Adrenal gland (tissue), 12 donors: ENCODE data around the gene ENTPD5. TPM values are rescaled to one million over a fixed set of nuclear protein-coding genes. Genes with fewer than 3 reads are reported as not detected.

ENCODE experiments used
- DNase-seq, 7 donors: peaks; one replicate each; pipeline ENCODE4 v3.0.0-alpha.2; 2019 to 2020
- H3K27ac ChIP-seq, 5 donors: fragments of 200-600 bp; sonication (generic) in 4 of 5; 1 replicate in 3 of 5; 2 replicates in 2 of 5; pipeline versions ENCODE4 v1.5.1 to v1.8.0; 2016 to 2020; ENCODE audit warnings: mild to moderate bottlenecking in 1 of 5
- H3K27me3 ChIP-seq: fragments of 200-600 bp; 2 replicates; pipeline ENCODE4 v1.8.0; 2021
- H3K36me3 ChIP-seq, 2 donors: fragments of 200-600 bp; replicated peaks in 1 of 2; 1 replicate in 1 of 2; 2 replicates in 1 of 2; pipeline versions ENCODE4 v1.5.1 to v1.8.0; 2018 to 2022
- H3K4me1 ChIP-seq, 2 donors: fragments of 200-600 bp; replicated peaks in 1 of 2; 1 replicate in 1 of 2; 2 replicates in 1 of 2; pipeline versions ENCODE4 v1.5.1 to v1.8.0; 2018 to 2021
- H3K4me3 ChIP-seq, 4 donors: fragments of 200-600 bp; sonication (generic) in 3 of 4; one replicate each; pipeline ENCODE4 v1.5.1; 2016 to 2018
- H3K9me3 ChIP-seq, 3 donors: fragments of 200-600 bp; sonication (generic) in 1 of 3; replicated peaks in 1 of 3; 1 replicate in 2 of 3; 2 replicates in 1 of 3; pipeline versions ENCODE4 v1.5.1 to v1.8.0; 2016 to 2021
- POLR2A ChIP-seq, 2 donors: fragments of 450-650 bp; IDR thresholded peaks; one replicate each; pipeline ENCODE4 v1.6.1; 2017; ENCODE audit warnings: antibody characterized with exemption in 2 of 2, mild to moderate bottlenecking in 2 of 2, moderate library complexity in 1 of 2
- WGBS, 4 donors: extraction: QIAGEN DNeasy Blood & Tissue Kit in 2 of 4; methylation state at CpG; one replicate each; pipeline versions ENCODE4 v1.1.5 to v1.1.7; 2013 to 2017; 5-methylcytosine and 5-hydroxymethylcytosine counted together
- intact Hi-C, 2 donors: fragments of 100-400 bp; cut with DNase I; formaldehyde crosslinking; loops; one replicate each; pipeline versions ENCODE4 v1.14.1 to v1.15.0; 2022 to 2023
- polyA plus RNA-seq, 3 donors: library from polyadenylated mRNA; stranded (reverse); fragments of 200-250 nt in 2 of 3; fragments of 350-450 nt in 1 of 3; fragmentation: Illumina TruSeq in 1 of 3; extraction: RNeasy Lipid Tissue Mini Kit (QIAGEN cat#74804) in 1 of 3; gene quantifications; one replicate each; pipeline ENCODE4 v1.2.3, GENCODE V29; 2013 to 2014
- total RNA-seq, 9 donors: library from RNA; depleted of rRNA in 4 of 9; stranded (reverse); fragments of >200 nt in 4 of 9; fragments of 120-200 nt in 1 of 9; fragmentation: NEBNext Ultra II Directional in 1 of 9; extraction: Animal tissue kit (Norgen Biotek cat#: 25700) in 1 of 9; gene quantifications; one replicate each; pipeline versions ENCODE4 v1.1.0 to v1.2.4, GENCODE V29; 2013 to 2023
- TF ChIP-seq, protein P1 (sequence below), 6 experiments: fragments of 450-650 bp in 4 of 6; fragments of 200-600 bp in 2 of 6; sonication (generic) in 1 of 6; IDR thresholded peaks; 1 replicate in 5 of 6; 2 replicates in 1 of 6; pipeline versions ENCODE4 v1.5.1 to v1.8.0; 2016 to 2021; ENCODE audit warnings: antibody characterized with exemption in 6 of 6, mild to moderate bottlenecking in 2 of 6, moderate library complexity in 1 of 6
- donor health status: healthy with polysubstance abuse.
- donor health status: Bipolar disorder and iron deficiency.
- donor health status: DM: yes; HTN: yes; CAD: no.
- donor health status: DM: no; HTN: no; CAD: no.
- donor health status: DM: no; HTN: no; CAD: no.
- donor health status: DM: yes; HTN: yes; CAD: no.

Gene ENTPD5
- total and polyA plus RNA-seq, 12 donors = 6.5 to 18.5 (median 13.5) TPM

DNA sequence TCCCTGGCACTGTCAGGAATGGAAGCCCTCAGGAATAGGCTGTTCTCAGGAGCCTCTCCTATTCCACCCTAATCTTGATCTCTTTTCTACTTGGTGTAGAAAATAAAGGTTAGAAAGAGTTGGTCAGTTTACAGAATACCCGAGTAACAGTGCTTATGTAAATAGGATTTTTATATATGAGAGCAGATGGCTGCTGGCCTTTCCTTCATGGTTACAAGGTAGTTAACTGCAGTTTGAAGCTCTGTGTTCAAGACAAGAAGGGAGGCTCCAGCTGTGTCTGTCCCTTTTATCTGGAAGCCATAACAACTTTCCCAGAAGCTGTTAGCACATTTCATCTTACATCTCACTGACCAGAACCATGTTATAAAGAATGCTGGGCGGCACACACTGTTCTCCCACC lies 23.2 kb upstream of the ENTPD5 start:
- TF ChIP-seq, protein P1, sequence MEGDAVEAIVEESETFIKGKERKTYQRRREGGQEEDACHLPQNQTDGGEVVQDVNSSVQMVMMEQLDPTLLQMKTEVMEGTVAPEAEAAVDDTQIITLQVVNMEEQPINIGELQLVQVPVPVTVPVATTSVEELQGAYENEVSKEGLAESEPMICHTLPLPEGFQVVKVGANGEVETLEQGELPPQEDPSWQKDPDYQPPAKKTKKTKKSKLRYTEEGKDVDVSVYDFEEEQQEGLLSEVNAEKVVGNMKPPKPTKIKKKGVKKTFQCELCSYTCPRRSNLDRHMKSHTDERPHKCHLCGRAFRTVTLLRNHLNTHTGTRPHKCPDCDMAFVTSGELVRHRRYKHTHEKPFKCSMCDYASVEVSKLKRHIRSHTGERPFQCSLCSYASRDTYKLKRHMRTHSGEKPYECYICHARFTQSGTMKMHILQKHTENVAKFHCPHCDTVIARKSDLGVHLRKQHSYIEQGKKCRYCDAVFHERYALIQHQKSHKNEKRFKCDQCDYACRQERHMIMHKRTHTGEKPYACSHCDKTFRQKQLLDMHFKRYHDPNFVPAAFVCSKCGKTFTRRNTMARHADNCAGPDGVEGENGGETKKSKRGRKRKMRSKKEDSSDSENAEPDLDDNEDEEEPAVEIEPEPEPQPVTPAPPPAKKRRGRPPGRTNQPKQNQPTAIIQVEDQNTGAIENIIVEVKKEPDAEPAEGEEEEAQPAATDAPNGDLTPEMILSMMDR (IDR thresholded peaks at IDR 0.05) = no peak
- no peak for TF ChIP-seq POLR2A (IDR thresholded peaks at IDR 0.05)
- 53 to 79% (median 63%) methylated on average over 2 of the region's 2 CpGs for WGBS, 4 donors
- intact Hi-C loops = no loop called here
- no peaks in the 10 kb centered on the region for H3K36me3 ChIP-seq
- H3K4me3 ChIP-seq = no peak overlapping the region
- H3K27me3 ChIP-seq = no peaks in the 10 kb centered on the region
- H3K27ac ChIP-seq = no peak overlapping the region
- no peak for DNase-seq
- H3K9me3 ChIP-seq = no peaks in the 10 kb centered on the region
- H3K4me1 ChIP-seq = no peaks in the 10 kb centered on the region

GRCh38 chr14:74038020-74038859 lies 19.2 kb upstream of the ENTPD5 start:
- no peak for TF ChIP-seq POLR2A (IDR thresholded peaks at IDR 0.05)
- TF ChIP-seq, protein P1 (IDR thresholded peaks at IDR 0.05) = peak; percentile 50 to 79 (median 59)
- Histone ChIP-seq H3K9me3 (no peaks in the 10 kb centered on the region), H3K27ac (no peak overlapping the region), H3K27me3 (no peaks in the 10 kb centered on the region), H3K4me3 (no peak overlapping the region), H3K36me3 (no peaks in the 10 kb centered on the region), H3K4me1 (no peaks in the 10 kb centered on the region)
- intact Hi-C loops = loop anchor here in 1 of 2 donors (10.0 kb wide), 1 partner anchor 83 kb away; the partner anchor contains the start of genes COQ6 and FAM161B
- no peak for DNase-seq
- 60 to 67% (median 64%) methylated on average over 3 of the region's 3 CpGs for WGBS, 4 donors

- no peak for DNase-seq
- TF ChIP-seq, protein P1 (IDR thresholded peaks at IDR 0.05) = no peak
- no peak for TF ChIP-seq POLR2A (IDR thresholded peaks at IDR 0.05)
- H3K27ac ChIP-seq = no peak overlapping the region
- no peaks in the 10 kb centered on the region for H3K36me3 ChIP-seq
- WGBS, 4 donors = 79 to 93% (median 87%) methylated on average over 4 of the region's 4 CpGs
- H3K9me3 ChIP-seq = no peaks in the 10 kb centered on the region
- no peak overlapping the region for H3K4me3 ChIP-seq
- intact Hi-C loops = loop anchor here in 1 of 2 donors (10.0 kb wide), 1 partner anchor 81 kb away; the partner anchor contains the start of genes COQ6 and FAM161B
- no peaks in the 10 kb centered on the region for H3K27me3 ChIP-seq
- H3K4me1 ChIP-seq = no peaks in the 10 kb centered on the region
These were observed 16.5 kb upstream of the ENTPD5 start for GRCh38 chr14:74035556-74035955.

GRCh38 chr14:74034572-74034971 lies 15.5 kb upstream of the ENTPD5 start:
- H3K36me3 ChIP-seq = no peaks in the 10 kb centered on the region
- TF ChIP-seq POLR2A (IDR thresholded peaks at IDR 0.05) = no peak
- TF ChIP-seq, protein P1 (IDR thresholded peaks at IDR 0.05) = no peak
- H3K4me1 ChIP-seq = no peaks in the 10 kb centered on the region
- H3K9me3 ChIP-seq = no peaks in the 10 kb centered on the region
- WGBS, 4 donors = 81 to 93% (median 86%) methylated on average over 3 of the region's 3 CpGs
- DNase-seq = no peak
- no peak overlapping the region for H3K4me3 ChIP-seq
- intact Hi-C loops = loop anchor here in 1 of 2 donors (10.0 kb wide), 1 partner anchor 80 kb away; the partner anchor contains the start of genes COQ6 and FAM161B
- no peak overlapping the region for H3K27ac ChIP-seq
- no peaks in the 10 kb centered on the region for H3K27me3 ChIP-seq
